NAMALWA (cell line): ENCODE measurements around the gene S100A5.
A peak's percentile ranks its signal among the peaks of the same experiment; 100 is the strongest.
"Not testable (repeated sequence)": the region's sequence is repeated elsewhere in the genome, so short reads cannot be mapped to it uniquely, and the experiment has no call there.

ENCODE experiments used
- DNase-seq: peaks from one replicate; pipeline ENCODE4 v3.0.0-alpha.2; 2015; ENCODE audit warnings: low spot score

Gene S100A5

DNA sequence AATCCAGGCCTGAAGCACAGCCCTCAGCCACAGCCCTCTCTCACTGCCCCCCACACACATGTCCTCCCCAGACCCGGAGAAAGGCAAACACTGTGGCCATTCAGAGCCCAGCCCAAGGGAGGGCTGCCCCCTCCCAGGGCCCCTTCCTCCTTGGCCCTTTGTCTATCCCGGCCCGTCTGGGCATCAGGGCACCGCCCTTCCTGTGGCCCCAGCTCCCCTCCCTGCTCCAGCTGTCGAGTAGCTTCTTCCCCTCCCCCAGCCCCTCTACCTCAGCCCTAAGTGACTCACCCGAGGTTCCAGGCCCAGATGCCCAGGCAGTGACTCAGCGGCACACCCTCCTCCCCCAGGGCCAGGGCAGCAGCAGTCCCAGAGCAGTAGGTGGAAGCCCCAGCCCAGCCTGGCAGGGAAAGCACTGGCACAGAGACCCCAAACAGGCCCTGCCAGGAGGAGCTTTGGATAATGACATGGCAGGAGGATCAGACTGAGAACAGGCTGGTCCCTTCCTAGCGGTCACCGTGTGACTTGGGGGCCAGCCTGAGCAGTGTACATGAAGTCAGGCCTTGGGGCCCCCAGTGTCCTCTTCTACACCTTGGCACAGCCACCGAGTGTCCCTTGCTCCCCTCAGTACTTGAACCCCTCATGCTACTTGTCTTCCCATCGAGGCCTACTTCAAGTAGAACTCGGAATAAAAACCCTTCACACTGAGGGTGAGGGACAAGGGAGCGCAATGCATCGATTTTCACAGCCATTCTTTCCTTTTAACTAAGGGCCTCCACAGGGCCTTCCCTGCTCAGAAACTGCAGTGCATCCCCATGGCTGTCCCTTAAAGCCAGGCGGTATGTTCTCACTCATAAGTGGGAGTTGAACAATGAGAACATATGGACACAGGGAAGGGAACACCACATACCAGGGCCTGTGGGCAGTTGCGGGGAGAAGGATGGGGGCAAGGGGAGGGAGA is 26.0 kb upstream of the S100A5 start:
- DNase-seq: peak; percentile 42

- DNase-seq: peak; percentile 61
Observed at GRCh38 chr1:153565529-153566374, 25.0 kb upstream of the S100A5 start, which contains the start of gene S100A2. S100A2 (minus strand) TSS chr1:153565844; CDS start chr1:153563877, 1,967 bp downstream.

GRCh38 chr1:153563991-153564390 is 23.3 kb upstream of the S100A5 start:
- no peak for DNase-seq

DNA sequence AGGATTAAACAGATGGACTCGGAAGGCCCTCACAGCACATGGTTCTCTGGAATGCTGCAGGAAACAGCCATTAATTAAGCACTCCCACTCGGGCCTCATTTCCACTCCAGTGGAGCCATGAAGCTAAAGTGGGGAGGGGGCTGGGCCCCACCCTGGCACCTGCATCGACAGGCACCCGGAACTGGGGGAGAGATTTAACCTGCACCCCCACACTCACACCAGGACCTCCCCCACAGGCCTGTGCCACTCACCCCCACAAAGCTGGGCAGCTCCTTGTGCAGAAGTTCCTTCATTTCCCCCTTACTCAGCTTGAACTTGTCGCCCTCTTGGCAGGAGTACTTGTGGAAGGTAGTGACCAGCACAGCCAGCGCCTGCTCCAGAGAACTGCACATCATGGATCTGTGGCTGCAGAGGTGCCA is 22.8 kb upstream of the S100A5 start:
- no peak for DNase-seq

DNA sequence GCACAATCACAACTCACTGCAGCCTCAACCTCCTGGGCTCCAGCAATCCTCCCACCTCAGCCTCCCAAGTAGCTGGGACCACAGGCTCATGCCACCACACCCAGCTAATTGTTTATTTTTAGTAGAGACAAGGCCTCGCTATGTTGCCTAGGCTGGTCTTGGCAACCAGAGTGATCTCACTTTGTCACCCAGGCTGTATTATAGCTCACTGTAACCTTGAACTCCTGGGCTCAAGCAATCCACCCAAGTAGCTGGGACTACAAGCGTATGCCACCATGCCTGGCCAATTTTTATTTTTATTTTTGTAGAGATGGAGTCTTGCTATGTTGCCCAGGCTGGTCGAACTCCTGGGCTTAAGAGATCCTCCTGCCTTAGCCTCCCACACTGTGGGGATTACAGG is 21.3 kb upstream of the S100A5 start:
- DNase-seq: not testable (repeated sequence)

DNA sequence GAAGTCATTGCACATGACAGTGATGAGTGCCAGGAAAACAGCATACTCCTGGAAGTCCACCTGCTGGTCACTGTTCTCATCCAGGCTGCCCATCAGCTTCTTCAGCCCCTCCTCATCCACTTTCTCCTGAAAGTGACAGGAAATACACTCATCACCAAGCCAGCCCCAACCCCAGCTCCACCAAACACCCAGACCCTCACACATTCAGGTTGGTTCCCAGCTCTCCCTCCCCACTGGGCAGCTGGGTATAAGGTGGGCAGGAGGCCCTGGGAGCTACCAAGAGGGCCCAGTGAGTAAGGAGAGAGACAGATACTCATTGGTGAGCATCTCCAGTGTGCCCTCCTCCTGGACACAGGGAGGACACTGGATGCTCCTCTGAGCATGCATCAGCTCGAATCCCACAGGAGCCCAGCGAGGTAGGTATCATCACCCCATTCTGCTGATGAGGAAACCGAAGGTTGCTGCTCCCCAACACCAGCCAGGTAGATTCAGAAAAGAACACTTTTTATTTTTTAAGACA is 20.8 kb upstream of the S100A5 start:
- no peak for DNase-seq

DNA sequence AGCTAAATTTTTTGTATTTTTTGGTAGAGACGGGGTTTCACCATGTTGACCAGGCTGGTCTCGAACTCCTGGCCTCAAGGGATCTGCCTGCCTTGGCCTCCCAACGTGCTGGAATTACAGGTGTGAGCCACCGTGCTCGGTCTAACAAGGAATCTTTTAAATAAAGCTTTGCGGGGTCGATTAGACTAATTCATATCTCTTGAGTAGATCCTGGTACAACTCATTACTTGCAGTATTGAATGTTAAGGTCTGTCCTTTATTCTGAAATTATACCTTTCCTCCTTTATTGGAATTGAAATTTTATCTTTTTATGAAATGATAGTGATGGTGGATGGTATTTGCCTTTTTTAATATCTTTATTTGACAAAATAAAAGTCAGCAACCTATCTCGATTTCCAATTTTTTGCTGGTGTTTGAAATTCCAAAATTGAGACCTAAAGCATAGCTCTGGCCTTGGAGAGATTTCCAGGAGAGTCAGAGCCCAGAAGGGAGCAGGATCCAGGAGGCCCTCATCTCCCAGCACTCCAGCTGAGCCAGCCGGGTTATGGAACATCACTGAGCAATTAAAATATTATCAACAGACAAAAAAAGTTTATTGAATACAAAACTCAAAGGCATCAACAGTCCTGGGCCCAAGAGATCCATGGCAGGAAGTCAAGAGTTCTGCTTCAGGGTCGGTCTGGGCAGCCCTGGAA is 20.2 kb upstream of the S100A5 start:
- no peak for DNase-seq

DNA sequence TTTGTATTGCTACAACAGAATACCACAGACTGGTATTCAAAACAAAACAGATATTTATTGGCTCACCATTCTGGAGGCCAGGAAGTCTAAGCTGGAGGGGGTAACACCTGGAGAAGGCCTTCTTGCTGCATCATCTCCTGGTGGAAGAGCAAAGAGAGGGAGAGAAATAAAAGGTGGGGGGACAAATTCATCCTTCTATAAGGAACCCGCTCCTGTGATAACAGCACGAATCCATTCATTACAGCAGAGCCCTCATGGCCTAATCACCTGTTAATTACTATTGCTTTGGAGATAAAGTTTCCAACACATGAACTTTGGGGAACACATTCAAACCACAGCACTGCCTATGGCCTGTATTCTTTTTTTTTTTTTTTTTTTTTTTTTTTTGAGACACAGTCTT is 19.5 kb upstream of the S100A5 start:
- no peak for DNase-seq

GRCh38 chr1:153557877-153558276 is 17.1 kb upstream of the S100A5 start:
- no peak for DNase-seq

GRCh38 chr1:153556348-153556747 is 15.6 kb upstream of the S100A5 start:
- DNase-seq: no peak

GRCh38 chr1:153553830-153554541 is 13.3 kb upstream of the S100A5 start:
- DNase-seq: no peak

DNA sequence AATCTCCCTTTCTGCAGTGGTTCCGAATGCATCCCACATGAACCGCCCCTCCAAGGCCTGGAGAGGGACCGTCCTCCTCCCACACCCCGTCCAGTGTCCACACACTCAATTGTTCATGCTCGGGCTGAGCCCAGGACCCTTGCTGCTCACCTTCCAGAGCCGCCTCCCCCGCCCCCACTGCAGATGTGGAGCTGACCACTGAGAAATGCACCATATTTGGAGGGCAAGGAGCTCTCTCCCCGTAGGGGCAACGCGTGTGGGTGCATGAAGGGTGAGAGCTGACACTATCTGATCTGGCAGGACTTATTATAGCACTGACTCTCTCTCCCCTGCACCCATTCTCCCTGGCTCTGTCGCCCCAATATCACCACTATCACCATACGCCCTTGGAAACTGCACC is 12.4 kb upstream of the S100A5 start:
- DNase-seq: no peak

- no peak for DNase-seq
Observed at GRCh38 chr1:153552335-153552734, 11.6 kb upstream of the S100A5 start.

DNA sequence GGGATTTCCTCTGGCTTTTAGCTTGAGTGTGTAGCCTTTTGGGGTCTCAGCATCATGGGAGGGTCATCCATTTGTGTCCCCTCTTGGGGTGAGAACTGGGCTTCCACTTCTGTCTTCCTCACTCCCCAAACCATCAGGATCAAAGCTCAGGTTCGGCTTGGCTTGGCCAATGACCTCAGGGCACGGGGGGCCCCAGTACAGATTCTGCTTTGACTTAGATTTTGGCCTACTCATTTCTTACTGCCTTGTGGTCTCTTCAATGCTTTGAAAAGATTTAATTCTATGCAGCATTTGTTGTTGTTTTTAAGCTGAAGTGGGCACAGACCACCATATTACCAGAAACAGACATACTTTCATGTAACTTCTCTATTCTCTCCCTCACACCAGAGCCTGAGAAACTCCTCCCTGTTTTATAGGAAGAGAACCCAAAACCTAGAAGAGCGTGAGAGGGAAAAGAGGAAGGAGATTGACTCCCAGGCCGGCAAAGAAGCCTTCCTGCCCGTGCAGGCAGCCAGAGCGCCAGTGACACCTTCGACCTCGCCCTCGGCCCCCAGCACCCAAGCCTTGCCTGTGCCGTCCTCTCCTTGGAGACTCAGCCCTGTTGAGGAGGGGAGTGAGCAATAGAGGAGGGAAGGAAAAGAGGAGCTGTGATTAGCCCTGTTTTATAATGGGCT is 10.2 kb upstream of the S100A5 start:
- no peak for DNase-seq

DNA sequence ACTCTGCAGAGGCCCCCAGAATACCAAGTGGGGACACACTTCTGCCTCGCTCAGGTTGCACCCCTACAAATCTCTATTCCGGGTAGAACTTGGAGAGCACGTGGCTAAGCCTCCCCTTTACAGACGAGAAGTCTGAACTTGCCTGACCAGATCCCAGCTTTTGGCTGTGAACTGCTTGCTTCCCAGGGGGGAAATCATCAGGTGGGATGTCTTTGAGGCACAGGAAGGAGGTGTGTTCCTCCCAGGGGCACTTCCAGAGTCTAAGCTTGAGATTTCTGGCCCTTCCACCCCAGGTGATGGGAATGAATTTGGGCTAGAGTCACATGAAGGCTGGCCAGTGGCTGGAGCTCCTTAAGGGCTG is 9.6 kb upstream of the S100A5 start:
- DNase-seq: no peak

- no peak for DNase-seq
Observed at GRCh38 chr1:153549741-153550397, 9.1 kb upstream of the S100A5 start.

DNA sequence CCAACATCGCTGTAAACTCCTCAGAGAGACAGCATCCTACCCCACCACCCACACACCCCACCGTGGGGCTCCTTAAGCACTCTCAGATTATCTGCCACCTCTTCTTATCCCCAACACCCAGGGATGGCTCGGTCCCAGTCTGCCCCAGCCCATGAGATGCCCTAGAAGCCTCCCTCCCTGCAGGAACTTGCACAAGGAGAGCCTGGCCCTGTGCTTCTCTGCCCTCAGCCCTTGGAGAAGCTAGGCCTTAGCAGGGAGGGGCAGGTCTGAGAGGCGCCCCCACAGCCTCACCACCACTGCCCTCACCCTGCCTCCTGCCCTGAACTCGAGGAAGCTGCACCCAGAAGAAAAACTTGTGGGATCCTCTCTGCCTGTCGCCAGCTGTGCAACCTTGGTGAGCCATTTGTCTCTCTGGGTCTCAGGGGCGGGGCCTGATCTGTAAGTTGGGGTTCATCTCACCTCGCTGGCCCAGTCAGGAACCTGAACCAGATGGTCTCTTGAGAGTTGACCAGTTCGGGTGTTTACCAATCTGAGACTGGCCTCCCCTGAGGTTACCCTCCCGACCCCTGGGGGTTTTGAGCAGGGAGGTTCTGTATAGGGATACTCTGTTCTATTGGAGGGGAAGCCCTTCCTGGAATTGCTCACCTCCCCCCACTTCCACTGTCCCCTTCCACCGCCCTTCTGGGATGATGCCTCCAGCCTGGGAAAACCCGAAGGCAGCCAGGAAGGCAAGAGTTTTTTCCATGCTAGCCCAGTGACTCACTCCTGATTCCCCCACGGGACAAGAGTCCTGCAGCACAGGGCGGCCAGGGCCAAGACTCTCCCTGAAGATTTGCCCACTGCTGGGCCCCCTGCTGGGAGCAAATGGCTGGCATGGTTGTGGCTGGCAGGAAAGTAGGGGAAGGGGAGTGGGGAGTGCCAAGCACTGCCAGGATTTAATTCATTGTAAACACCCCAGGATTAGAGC is 8.3 kb upstream of the S100A5 start, which contains the start of gene S100A3:
Gene S100A3, minus strand, starts transcription at position 537 of the 967 bp plus-strand sequence. CDS start 773 bp downstream, outside the sequence.
- DNase-seq: no peak

DNA sequence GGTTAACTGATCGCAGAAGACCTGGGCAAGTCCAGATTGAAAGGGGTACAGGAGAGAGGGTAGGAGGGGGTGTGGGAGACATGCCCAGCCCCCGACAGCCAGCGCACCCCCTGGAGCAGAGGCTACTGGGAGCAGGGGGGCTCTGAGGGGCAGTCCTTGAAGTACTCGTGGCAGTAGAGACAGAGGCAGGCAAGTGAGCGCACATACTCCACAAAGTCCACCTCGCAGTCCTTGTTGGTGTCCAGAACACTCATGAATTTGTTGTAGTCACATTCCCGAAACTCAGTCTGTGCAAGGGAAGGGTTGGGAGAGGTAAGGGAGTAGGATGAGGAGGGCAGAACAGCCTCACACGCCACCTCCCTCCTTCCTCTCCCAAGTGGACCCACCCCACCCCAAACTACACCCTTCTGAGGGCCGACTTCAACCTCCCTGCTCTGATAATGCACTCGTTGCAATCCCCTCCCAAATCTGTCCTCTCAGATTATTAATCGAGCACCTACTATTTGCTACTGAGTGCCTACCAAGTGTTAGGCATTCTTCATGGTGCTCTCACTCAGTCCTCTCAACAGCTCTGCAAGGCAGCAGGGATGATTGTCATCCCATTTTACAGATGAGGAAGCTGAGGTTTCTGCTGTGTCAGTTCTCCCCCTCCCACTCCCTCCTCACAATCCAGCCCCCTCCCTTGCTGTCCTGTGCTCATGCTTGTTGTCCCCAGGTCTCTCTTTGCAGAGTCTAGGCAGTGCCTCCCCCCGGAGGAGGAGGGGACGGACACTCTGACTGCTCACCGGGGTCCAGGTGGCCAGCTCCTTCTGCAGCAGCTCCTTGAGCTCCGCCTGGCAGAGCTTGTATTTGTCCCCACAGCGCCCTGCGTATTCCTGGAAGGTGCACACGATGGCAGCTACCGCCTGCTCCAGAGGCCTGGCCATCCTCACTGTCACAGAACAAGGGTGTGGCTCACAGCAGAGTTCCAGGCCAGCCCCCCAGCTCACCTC is 7.1 kb upstream of the S100A5 start:
- no peak for DNase-seq
